IPS DF 6.9 (cell line): ENCODE results near the gene NDUFA7.
"Not testable (repeated sequence)": the region's sequence is repeated elsewhere in the genome, so short reads cannot be mapped to it uniquely, and the experiment has no call there.

Experiments used
- DNase-seq: peaks from one replicate; pipeline ENCODE4 v3.0.0-alpha.2; 2013; ENCODE audit warnings: low read depth, low spot score
- H3K27ac ChIP-seq: one replicate; pipeline ENCODE4 v1.5.1; 2013; ENCODE audit warnings: low read length, control low read depth
- H3K27me3 ChIP-seq: 2 replicates; pipeline ENCODE4 v1.6.1; 2013; ENCODE audit warnings: mild to moderate bottlenecking, low read length; ENCODE audit not compliant: control insufficient read depth, insufficient read depth
- H3K36me3 ChIP-seq: 2 replicates; pipeline ENCODE4 v1.6.1; 2013; ENCODE audit warnings: low read length; ENCODE audit not compliant: control insufficient read depth, insufficient read depth
- H3K4me1 ChIP-seq: 2 replicates; pipeline ENCODE4 v1.6.1; 2013; ENCODE audit warnings: low read length; ENCODE audit not compliant: control insufficient read depth, insufficient read depth
- H3K4me3 ChIP-seq: 2 replicates; pipeline ENCODE4 v1.5.1; 2013; ENCODE audit warnings: mild to moderate bottlenecking, low read length
- H3K9me3 ChIP-seq: 2 replicates; pipeline ENCODE4 v1.6.1; 2013; ENCODE audit warnings: low read length, inconsistent platforms; ENCODE audit not compliant: control insufficient read depth, insufficient read depth
- WGBS: extraction: QIAGEN DNeasy Blood & Tissue Kit; methylation state at CpG from one replicate; pipeline ENCODE4 v1.1.7; 2013; ENCODE audit warnings: mixed read lengths, missing lambda C conversion rate; ENCODE audit not compliant: insufficient read length, insufficient coverage; 5-methylcytosine and 5-hydroxymethylcytosine counted together

NDUFA7 gene

GRCh38 chr19:8305798-8306197 is 15.4 kb downstream of the NDUFA7 start:
- WGBS = no CpG with 5 or more reads among the region's 4 CpGs
- Histone ChIP-seq H3K4me3 (no peak overlapping the region), H3K9me3 (no peaks in the 10 kb centered on the region), H3K4me1 (no peaks in the 10 kb centered on the region), H3K36me3 (peaks cover 10% of the 10 kb centered on the region), H3K27me3 (no peaks in the 10 kb centered on the region), H3K27ac (no peak overlapping the region)
- no peak for DNase-seq

- no peak for DNase-seq
- H3K27ac ChIP-seq = no peak overlapping the region
- no CpG with 5 or more reads among the region's 33 CpGs for WGBS
Measured at GRCh38 chr19:8304841-8305621, 16.1 kb downstream of the NDUFA7 start.

GRCh38 chr19:8302734-8303133 is 18.4 kb downstream of the NDUFA7 start:
- Histone ChIP-seq H3K9me3 (no peaks in the 10 kb centered on the region), H3K4me1 (no peaks in the 10 kb centered on the region), H3K36me3 (peaks cover 10% of the 10 kb centered on the region), H3K27me3 (no peaks in the 10 kb centered on the region), H3K27ac (no peak overlapping the region), H3K4me3 (no peak overlapping the region)
- no peak for DNase-seq
- WGBS = no CpG with 5 or more reads among the region's 7 CpGs

More at GRCh38 chr19:8304841-8305621, 16.1 kb downstream of the NDUFA7 start:
- Histone ChIP-seq H3K27me3 (no peaks in the 10 kb centered on the region), H3K36me3 (peaks cover 10% of the 10 kb centered on the region), H3K4me1 (no peaks in the 10 kb centered on the region), H3K9me3 (no peaks in the 10 kb centered on the region), H3K4me3 (no peak overlapping the region)

- Histone ChIP-seq H3K27me3 (no peaks in the 10 kb centered on the region), H3K4me3 (no peak overlapping the region), H3K4me1 (no peaks in the 10 kb centered on the region), H3K27ac (no peak overlapping the region), H3K9me3 (no peaks in the 10 kb centered on the region), H3K36me3 (peaks cover 10% of the 10 kb centered on the region)
- no peak for DNase-seq
- WGBS = no CpG with 5 or more reads among the region's 11 CpGs
Measured at GRCh38 chr19:8302357-8302691, 18.9 kb downstream of the NDUFA7 start.

GRCh38 chr19:8291337-8291736 is 29.8 kb downstream of the NDUFA7 start:
- whole genome bisulfite sequencing = no CpG with 5 or more reads among the region's 9 CpGs
- H3K27ac ChIP-seq, H3K36me3 ChIP-seq, H3K9me3 ChIP-seq, H3K4me3 ChIP-seq, H3K4me1 ChIP-seq, H3K27me3 ChIP-seq, DNase-seq: not testable (repeated sequence)

GRCh38 chr19:8276508-8276907 is 44.7 kb downstream of the NDUFA7 start:
- no CpG with 5 or more reads among the region's 9 CpGs for WGBS
- DNase-seq, H3K36me3 ChIP-seq: not testable (repeated sequence)

GRCh38 chr19:8269724-8270123 is 51.5 kb downstream of the NDUFA7 start:
- Histone ChIP-seq H3K27ac (no peak overlapping the region), H3K4me3 (no peak overlapping the region), H3K36me3 (no peaks in the 10 kb centered on the region), H3K27me3 (no peaks in the 10 kb centered on the region), H3K4me1 (no peaks in the 10 kb centered on the region; the same call in 1 of the 2 replicates), H3K9me3 (no peaks in the 10 kb centered on the region)
- no peak for DNase-seq
- WGBS = no CpG with 5 or more reads among the region's 3 CpGs

More at GRCh38 chr19:8276508-8276907, 44.7 kb downstream of the NDUFA7 start:
- not testable (repeated sequence) for H3K4me1 ChIP-seq, H3K27ac ChIP-seq, H3K27me3 ChIP-seq, H3K4me3 ChIP-seq, H3K9me3 ChIP-seq

GRCh38 chr19:8265872-8266271 is 55.3 kb downstream of the NDUFA7 start:
- no CpG with 5 or more reads among the region's 3 CpGs for WGBS
- Histone ChIP-seq H3K27ac (no peak overlapping the region), H3K9me3 (no peaks in the 10 kb centered on the region), H3K4me3 (no peak overlapping the region), H3K4me1 (no peaks in the 10 kb centered on the region; the same call in 1 of the 2 replicates), H3K36me3 (no peaks in the 10 kb centered on the region), H3K27me3 (no peaks in the 10 kb centered on the region)
- no peak for DNase-seq

- H3K4me1 ChIP-seq, H3K9me3 ChIP-seq, H3K27ac ChIP-seq, H3K36me3 ChIP-seq, DNase-seq, H3K27me3 ChIP-seq, H3K4me3 ChIP-seq: not testable (repeated sequence)
- WGBS = no CpG with 5 or more reads among the region's 4 CpGs
Measured at GRCh38 chr19:8264248-8264647, 56.9 kb downstream of the NDUFA7 start.

- no CpG with 5 or more reads among the region's 6 CpGs for whole genome bisulfite sequencing
- no peaks in the 10 kb centered on the region for H3K9me3 ChIP-seq
- H3K36me3 ChIP-seq = no peaks in the 10 kb centered on the region
- no peak overlapping the region for H3K4me3 ChIP-seq
- H3K27me3 ChIP-seq = no peaks in the 10 kb centered on the region
- DNase-seq = no peak
- H3K27ac ChIP-seq = no peak overlapping the region
- H3K4me1 ChIP-seq = no peaks in the 10 kb centered on the region
Measured at GRCh38 chr19:8262431-8262830, 58.7 kb downstream of the NDUFA7 start.

GRCh38 chr19:8261881-8262280 is 59.3 kb downstream of the NDUFA7 start:
- peaks cover under 1% of the 10 kb centered on the region; the same call in 1 of the 2 replicates for H3K4me1 ChIP-seq
- H3K27me3 ChIP-seq = no peaks in the 10 kb centered on the region
- no peak overlapping the region for H3K27ac ChIP-seq
- H3K9me3 ChIP-seq = no peaks in the 10 kb centered on the region
- WGBS = no CpG with 5 or more reads among the region's 14 CpGs
- H3K4me3 ChIP-seq = no peak overlapping the region
- no peak for DNase-seq
- peaks cover under 1% of the 10 kb centered on the region; the same call in 1 of the 2 replicates for H3K36me3 ChIP-seq
